NT2/D1 (cell line): ENCODE data around the gene KCTD12.

Source experiments
- DNase-seq: peaks from one replicate; pipeline ENCODE4 v3.0.0-alpha.2; 2011; ENCODE audit warnings: low read depth, low spot score
- H3K27me3 ChIP-seq: 2 replicates; pipeline ENCODE4 v1.6.0; 2011; ENCODE audit warnings: mild to moderate bottlenecking; ENCODE audit not compliant: insufficient read length, insufficient read depth
- H3K36me3 ChIP-seq: 2 replicates; pipeline ENCODE4 v1.6.1; 2011; ENCODE audit warnings: mild to moderate bottlenecking, low read length, mixed read lengths; ENCODE audit not compliant: insufficient read depth, insufficient read length
- H3K4me1 ChIP-seq: 2 replicates; pipeline ENCODE4 v1.5.1; 2011; ENCODE audit not compliant: insufficient read depth, insufficient read length
- H3K4me3 ChIP-seq: 2 replicates; pipeline ENCODE4 v1.5.1; 2011; ENCODE audit warnings: low read depth; ENCODE audit not compliant: insufficient read length
- H3K9ac ChIP-seq: 2 replicates; pipeline ENCODE4 v1.6.0; 2011; ENCODE audit warnings: low read depth; ENCODE audit not compliant: insufficient read length
- H3K9me3 ChIP-seq: 2 replicates; pipeline ENCODE4 v1.5.1; 2011; ENCODE audit warnings: mild to moderate bottlenecking, low read length; ENCODE audit not compliant: insufficient read depth
- SUZ12 ChIP-seq: IDR thresholded peaks from 2 replicates; pipeline ENCODE4 v1.6.1; 2011; ENCODE audit not compliant: insufficient read length, insufficient read depth; ENCODE audit errors: extremely low read depth
- YY1 ChIP-seq: IDR thresholded peaks from 2 replicates; pipeline ENCODE4 v1.6.1; 2011; ENCODE audit not compliant: insufficient read length, insufficient read depth
- ZNF274 ChIP-seq: IDR thresholded peaks from 2 replicates; pipeline ENCODE4 v1.6.1; 2011; ENCODE audit warnings: mild to moderate bottlenecking, low read depth, low read length

Gene KCTD12

DNA sequence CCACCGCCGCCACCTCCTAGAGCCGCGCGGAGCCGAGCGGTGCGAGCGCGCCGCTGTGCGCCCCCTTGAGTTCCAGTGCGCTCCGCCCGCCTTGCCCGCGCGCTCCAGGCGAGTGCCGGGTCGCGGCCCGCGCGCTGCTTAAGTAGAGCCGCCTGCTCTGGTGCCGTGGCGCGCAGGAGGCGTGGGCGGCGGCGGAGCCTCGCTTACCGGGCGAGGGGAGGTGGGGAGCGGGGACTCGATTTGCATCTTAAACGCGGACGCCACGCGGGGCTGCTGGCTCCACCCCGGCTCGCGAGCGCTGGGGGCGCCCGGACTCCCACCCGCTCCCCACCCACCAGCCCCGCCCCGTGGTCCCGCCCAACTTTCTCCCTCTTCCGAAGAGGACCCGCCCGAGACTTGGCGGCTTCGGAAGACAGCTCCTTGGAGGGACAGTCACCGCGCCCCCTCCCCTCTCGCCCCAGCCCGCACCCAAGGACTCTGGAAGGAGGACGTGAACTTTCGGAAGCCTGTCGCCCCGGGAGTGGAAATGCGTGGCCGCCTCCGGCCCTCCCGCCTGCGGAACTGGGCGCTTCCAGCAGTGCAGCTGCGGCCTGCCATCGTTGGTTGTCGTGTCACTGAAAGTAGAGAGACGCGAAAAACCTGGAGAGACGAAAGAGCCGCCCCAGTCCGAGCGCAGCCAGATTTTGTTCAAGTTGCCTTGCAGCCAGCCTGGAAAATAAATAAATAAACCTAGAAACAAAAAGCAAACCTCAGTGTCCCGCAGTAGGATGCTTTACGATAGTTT, at the start of gene KCTD12:
Gene KCTD12, minus strand, starts transcription at position 114 of the 784 bp plus-strand sequence. CDS start 257 bp downstream, outside the sequence.
- H3K4me3 ChIP-seq = peak within 1 kb of the TSS; percentile 70
- H3K9me3 ChIP-seq = no peaks in the 10 kb centered on the region
- DNase-seq = peak; percentile 72
- peaks cover 3% of the 10 kb centered on the region for H3K36me3 ChIP-seq
- no peaks in the 10 kb centered on the region for H3K4me1 ChIP-seq
- H3K9ac ChIP-seq = peak within 1 kb of the TSS; percentile 85
- TF ChIP-seq ZNF274 (no peak), YY1 (no peak), SUZ12 (no peak)
- peaks cover 24% of the 10 kb centered on the region for H3K27me3 ChIP-seq

DNA sequence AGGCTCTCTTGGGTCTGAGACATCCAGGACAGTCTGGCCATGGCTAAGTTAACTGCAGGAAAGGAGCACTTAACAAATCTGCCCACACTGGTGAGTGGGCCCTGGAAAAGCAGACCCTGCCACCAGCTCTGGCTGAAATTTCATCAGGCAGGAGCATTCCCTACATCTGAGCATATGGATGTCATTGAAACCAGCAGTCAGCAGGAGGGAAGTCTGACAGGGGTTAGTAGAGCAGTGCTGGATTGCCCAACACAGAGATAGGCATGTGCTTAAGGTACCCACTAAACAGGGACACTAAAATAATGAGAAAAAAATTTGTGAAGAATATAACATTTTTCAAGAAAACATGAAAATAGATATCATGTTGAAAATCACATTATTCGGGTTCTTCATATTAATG, 48.5 kb upstream of the KCTD12 start:
- Histone ChIP-seq H3K4me3 (no peak overlapping the region), H3K27me3 (no peaks in the 10 kb centered on the region), H3K9me3 (no peaks in the 10 kb centered on the region), H3K36me3 (no peaks in the 10 kb centered on the region), H3K4me1 (no peaks in the 10 kb centered on the region), H3K9ac (no peak overlapping the region)
- DNase-seq = no peak
- TF ChIP-seq YY1 (no peak), ZNF274 (no peak), SUZ12 (no peak)

DNA sequence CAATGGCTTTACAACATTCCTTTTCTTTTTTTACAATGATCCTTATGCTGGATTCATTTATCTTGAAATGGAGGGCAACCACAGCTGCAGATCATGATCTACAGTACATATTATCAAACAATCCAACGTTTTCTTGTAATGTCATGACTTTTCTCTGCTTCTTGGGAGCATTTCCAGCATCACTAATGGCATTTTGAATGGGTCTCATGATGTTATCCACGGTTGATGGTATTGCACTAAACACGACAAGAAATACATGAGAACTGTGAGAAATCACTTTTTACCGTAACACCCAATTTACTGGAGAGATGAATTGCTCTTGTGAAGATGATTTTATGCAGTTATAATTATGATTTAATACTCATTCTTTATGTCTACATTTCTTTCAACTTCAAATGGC, 45.9 kb upstream of the KCTD12 start:
- H3K9ac ChIP-seq = no peak overlapping the region
- no peaks in the 10 kb centered on the region for H3K36me3 ChIP-seq
- TF ChIP-seq YY1 (no peak), ZNF274 (no peak), SUZ12 (no peak)
- no peaks in the 10 kb centered on the region for H3K4me1 ChIP-seq
- no peaks in the 10 kb centered on the region for H3K9me3 ChIP-seq
- no peaks in the 10 kb centered on the region for H3K27me3 ChIP-seq
- no peak overlapping the region for H3K4me3 ChIP-seq
- DNase-seq = no peak

GRCh38 chr13:76929851-76930374, 43.7 kb upstream of the KCTD12 start:
- no peaks in the 10 kb centered on the region for H3K36me3 ChIP-seq
- TF ChIP-seq YY1 (no peak), ZNF274 (no peak), SUZ12 (no peak)

DNA sequence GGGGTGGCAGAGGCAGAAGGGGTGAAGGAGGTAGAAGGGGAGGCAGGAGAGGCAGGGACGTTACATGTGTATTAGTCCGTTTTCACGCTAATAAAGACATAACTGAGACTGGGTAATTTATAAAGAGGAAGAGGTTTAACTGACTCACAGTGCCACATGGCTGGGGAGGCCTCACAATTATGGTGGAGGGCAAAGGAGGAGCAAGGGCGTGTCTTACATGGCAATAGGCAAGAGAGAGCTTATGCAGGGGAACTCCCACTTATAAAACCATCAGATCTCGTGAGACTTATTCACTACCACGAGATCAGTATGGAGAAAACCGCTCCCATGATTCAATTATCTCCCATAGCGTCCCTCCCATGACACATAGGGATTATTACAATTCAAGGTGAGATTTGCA, 43.1 kb upstream of the KCTD12 start:
- no peaks in the 10 kb centered on the region for H3K9me3 ChIP-seq
- H3K4me3 ChIP-seq = no peak overlapping the region
- H3K4me1 ChIP-seq = no peaks in the 10 kb centered on the region
- no peaks in the 10 kb centered on the region for H3K36me3 ChIP-seq
- TF ChIP-seq ZNF274 (no peak), SUZ12 (no peak)
- DNase-seq = no peak
- H3K9ac ChIP-seq = no peak overlapping the region
- H3K27me3 ChIP-seq = no peaks in the 10 kb centered on the region

More at GRCh38 chr13:76929851-76930374, 43.7 kb upstream of the KCTD12 start:
- no peak overlapping the region for H3K4me3 ChIP-seq
- no peaks in the 10 kb centered on the region for H3K9me3 ChIP-seq
- no peak for DNase-seq
- no peak overlapping the region for H3K9ac ChIP-seq
- H3K4me1 ChIP-seq = no peaks in the 10 kb centered on the region
- no peaks in the 10 kb centered on the region for H3K27me3 ChIP-seq

GRCh38 chr13:76928456-76928855, 42.3 kb upstream of the KCTD12 start:
- Histone ChIP-seq H3K9me3 (no peaks in the 10 kb centered on the region), H3K27me3 (no peaks in the 10 kb centered on the region), H3K4me1 (no peaks in the 10 kb centered on the region), H3K9ac (no peak overlapping the region), H3K36me3 (no peaks in the 10 kb centered on the region), H3K4me3 (no peak overlapping the region)
- TF ChIP-seq ZNF274 = no peak
- DNase-seq = no peak

- H3K9ac ChIP-seq = no peak overlapping the region
- H3K27me3 ChIP-seq = no peaks in the 10 kb centered on the region
- no peak overlapping the region for H3K4me3 ChIP-seq
- H3K36me3 ChIP-seq = no peaks in the 10 kb centered on the region
- no peak for DNase-seq
- H3K4me1 ChIP-seq = no peaks in the 10 kb centered on the region
- H3K9me3 ChIP-seq = no peaks in the 10 kb centered on the region
- TF ChIP-seq YY1 (no peak), ZNF274 (no peak), SUZ12 (no peak)
Measured at GRCh38 chr13:76927955-76928354, 41.8 kb upstream of the KCTD12 start.
